ENCODE results near the gene DDN. TPM values are rescaled to one million over a fixed set of nuclear protein-coding genes. Genes with fewer than 3 reads are reported as not detected.

DDN gene
- total RNA-seq, 4 donors from 2014 or later: 26.8 to 415 (median 232) TPM

DNA sequence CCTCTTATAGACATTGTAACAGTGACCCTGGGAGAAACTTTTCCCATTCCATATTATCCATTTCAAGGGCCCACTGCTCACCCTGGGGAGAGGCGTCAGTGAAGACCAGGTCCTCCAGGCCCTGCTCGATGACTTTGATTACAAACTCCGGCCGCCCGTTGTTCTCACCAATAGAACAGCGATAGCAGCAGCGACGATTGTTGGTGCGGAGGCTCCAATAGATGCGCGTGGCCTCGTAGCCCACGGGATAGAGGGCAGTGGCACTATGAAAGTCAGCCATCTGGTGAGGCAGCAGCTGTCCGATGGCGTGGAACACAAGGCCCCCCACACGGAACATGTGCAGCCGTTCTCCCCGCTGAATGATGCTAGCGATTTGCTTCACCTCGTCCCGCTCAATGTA lies 26.9 kb upstream of the DDN start:
- H3K9me3 ChIP-seq: no peaks in the 10 kb centered on the region
- H3K4me3 ChIP-seq: no peak overlapping the region
- peaks cover 0 to 89% of the 10 kb centered on the region in 2 donors for H3K36me3 ChIP-seq
- no peaks in the 10 kb centered on the region for H3K27me3 ChIP-seq
- H3K27ac ChIP-seq: no peak overlapping the region
- no peak for TF ChIP-seq CTCF (IDR thresholded peaks at IDR 0.05 in 4 of 5, conservative IDR thresholded peaks at IDR 0.05 in 1 of 5)
- no peak for TF ChIP-seq POLR2A (IDR thresholded peaks at IDR 0.05)
- in situ Hi-C loops (cut with MboI; ENCODE audit: low sequenced_read_pairs in 4 of 4): no loop called here
- ATAC-seq: no peak
- intact Hi-C loops (cut with DNase I; ENCODE audit: low total_unique reads): no loop called here
- no peaks in the 10 kb centered on the region for H3K4me1 ChIP-seq
- DNase-seq: no peak

DNA sequence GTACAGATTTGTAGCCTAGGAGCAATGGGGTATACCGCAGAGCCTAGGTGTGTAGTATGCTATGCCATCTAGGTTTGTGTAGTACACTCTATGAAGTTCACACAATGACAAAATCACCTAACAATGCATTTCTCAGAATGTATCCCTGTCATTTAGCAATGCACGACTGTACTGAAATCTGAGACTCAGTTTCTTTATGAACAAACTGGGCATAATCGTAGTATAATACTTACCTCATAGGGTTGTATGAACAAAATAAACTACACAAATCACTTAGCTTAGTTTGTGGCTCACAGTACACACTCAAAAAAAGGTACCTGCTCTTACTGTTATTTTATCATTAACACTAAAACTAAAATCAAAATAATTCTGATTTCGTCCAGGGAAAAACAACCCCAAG lies 26.3 kb upstream of the DDN start:
- intact Hi-C loops (cut with DNase I; ENCODE audit: low total_unique reads): no loop called here
- DNase-seq: no peak
- no peak for ATAC-seq
- H3K4me3 ChIP-seq: no peak overlapping the region
- TF ChIP-seq CTCF (IDR thresholded peaks at IDR 0.05 in 4 of 5, conservative IDR thresholded peaks at IDR 0.05 in 1 of 5) (no peak), POLR2A (IDR thresholded peaks at IDR 0.05) (no peak)
- in situ Hi-C loops (cut with MboI; ENCODE audit: low sequenced_read_pairs in 4 of 4): no loop called here
- no peaks in the 10 kb centered on the region for H3K9me3 ChIP-seq
- H3K27ac ChIP-seq: no peak overlapping the region
- H3K4me1 ChIP-seq: no peaks in the 10 kb centered on the region
- no peaks in the 10 kb centered on the region for H3K27me3 ChIP-seq
- H3K36me3 ChIP-seq: peaks cover 0 to 85% of the 10 kb centered on the region in 2 donors

GRCh38 chr12:49024543-49024942 lies 25.4 kb upstream of the DDN start:
- no peak for TF ChIP-seq CTCF (IDR thresholded peaks at IDR 0.05 in 4 of 5, conservative IDR thresholded peaks at IDR 0.05 in 1 of 5)
- ATAC-seq (no peak), DNase-seq (no peak)
- H3K27ac ChIP-seq: no peak overlapping the region
- H3K4me1 ChIP-seq: no peaks in the 10 kb centered on the region
- H3K27me3 ChIP-seq: no peaks in the 10 kb centered on the region
- no peak overlapping the region for H3K4me3 ChIP-seq
- H3K9me3 ChIP-seq: no peaks in the 10 kb centered on the region
- H3K36me3 ChIP-seq: peaks cover 0 to 85% of the 10 kb centered on the region in 2 donors
- in situ Hi-C loops (cut with MboI; ENCODE audit: low sequenced_read_pairs in 4 of 4) (no loop called here), intact Hi-C loops (cut with DNase I; ENCODE audit: low total_unique reads) (no loop called here)

DNA sequence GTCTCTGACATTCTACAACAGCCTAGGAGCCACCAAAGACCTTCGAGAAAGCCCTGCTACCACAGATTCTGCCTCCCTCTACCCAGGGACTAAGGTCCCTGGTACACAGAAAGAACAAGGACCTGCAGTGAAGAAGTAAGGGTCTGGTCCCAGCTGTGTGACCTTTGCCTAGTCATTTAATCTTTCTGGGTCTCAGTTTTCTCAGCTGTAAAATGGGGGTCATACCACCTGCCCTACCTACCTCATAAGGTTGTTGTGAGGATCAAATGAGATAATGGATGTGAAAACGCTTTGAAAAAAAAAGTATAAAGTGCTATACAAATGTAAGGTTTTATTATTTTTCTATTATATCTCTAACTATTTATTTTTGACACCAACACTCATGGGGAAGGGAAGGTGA lies 24.6 kb upstream of the DDN start:
- intact Hi-C loops (cut with DNase I; ENCODE audit: low total_unique reads) (no loop called here), in situ Hi-C loops (cut with MboI; ENCODE audit: low sequenced_read_pairs in 4 of 4) (no loop called here)
- Histone ChIP-seq H3K4me3 (no peak overlapping the region), H3K27me3 (no peaks in the 10 kb centered on the region), H3K9me3 (no peaks in the 10 kb centered on the region), H3K36me3 (peaks cover 0 to 79% of the 10 kb centered on the region in 2 donors), H3K4me1 (no peaks in the 10 kb centered on the region), H3K27ac (no peak overlapping the region)
- TF ChIP-seq POLR2A (IDR thresholded peaks at IDR 0.05) (no peak), CTCF (IDR thresholded peaks at IDR 0.05 in 4 of 5, conservative IDR thresholded peaks at IDR 0.05 in 1 of 5) (no peak)
- ATAC-seq (no peak), DNase-seq (no peak)

- in situ Hi-C loops (cut with MboI; ENCODE audit: low sequenced_read_pairs in 4 of 4) (no loop called here), intact Hi-C loops (cut with DNase I; ENCODE audit: low total_unique reads) (no loop called here)
- H3K4me3 ChIP-seq: no peak overlapping the region
Measured at GRCh38 chr12:49022558-49023178, 23.5 kb upstream of the DDN start.

More at GRCh38 chr12:49022558-49023178, 23.5 kb upstream of the DDN start:
- TF ChIP-seq CTCF (IDR thresholded peaks at IDR 0.05 in 4 of 5, conservative IDR thresholded peaks at IDR 0.05 in 1 of 5) (no peak), POLR2A (IDR thresholded peaks at IDR 0.05) (no peak)
- H3K9me3 ChIP-seq: no peaks in the 10 kb centered on the region
- H3K36me3 ChIP-seq: peaks cover 0 to 67% of the 10 kb centered on the region in 2 donors
- ATAC-seq (no peak), DNase-seq (no peak)
- H3K4me1 ChIP-seq: peaks cover 3 to 5% of the 10 kb centered on the region in 2 donors
- H3K27ac ChIP-seq: no peak overlapping the region
- no peaks in the 10 kb centered on the region for H3K27me3 ChIP-seq

Data from gastrocnemius medialis (tissue), 4 donors.